GM18519 (cell line): ENCODE measurements around the gene TBC1D14.
"Not testable (repeated sequence)": the region's sequence is repeated elsewhere in the genome, so short reads cannot be mapped to it uniquely, and the experiment has no call there.

Source experiments
- ATAC-seq: cut with Tn5 transposase; IDR thresholded peaks from one replicate; pipeline ENCODE4 v1.9.1; 2021; ENCODE audit warnings: mild to moderate bottlenecking, moderate library complexity; ENCODE audit not compliant: unreplicated experiment, low FRiP score

TBC1D14 gene

DNA sequence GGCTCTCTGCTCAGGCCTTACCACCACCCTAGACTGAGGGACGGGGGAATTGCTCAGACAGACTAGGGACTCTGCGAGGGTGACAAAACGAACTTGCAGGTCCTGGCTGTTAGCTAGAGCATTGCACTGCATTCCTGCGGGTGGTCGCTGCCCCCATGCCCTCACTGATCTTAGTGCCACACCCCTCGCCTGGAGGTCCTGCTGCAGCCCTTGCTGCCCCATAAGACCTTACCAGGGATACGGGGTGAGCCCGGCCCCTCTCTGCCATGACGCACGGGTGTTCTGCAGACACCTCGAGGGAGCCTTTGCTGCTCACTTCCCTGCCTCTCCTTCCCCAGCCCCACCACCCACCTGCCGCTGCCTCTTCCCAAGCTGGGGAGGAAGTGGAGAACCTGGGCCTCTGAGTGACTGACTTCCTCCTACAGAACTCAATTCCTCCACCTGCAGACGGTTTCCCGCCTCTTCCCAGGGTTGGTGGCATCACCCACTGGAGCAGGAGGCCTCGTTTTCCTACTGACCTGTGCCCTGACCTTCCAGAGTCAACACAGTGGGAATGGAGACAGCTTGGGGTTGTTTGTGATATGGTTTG is 19.8 kb upstream of the TBC1D14 start:
- ATAC-seq, result no peak

GRCh38 chr4:6890358-6890757 is 19.3 kb upstream of the TBC1D14 start:
- no peak for ATAC-seq

- ATAC-seq, result not testable (repeated sequence)
Measured at GRCh38 chr4:6890971-6891370, 18.7 kb upstream of the TBC1D14 start.

DNA sequence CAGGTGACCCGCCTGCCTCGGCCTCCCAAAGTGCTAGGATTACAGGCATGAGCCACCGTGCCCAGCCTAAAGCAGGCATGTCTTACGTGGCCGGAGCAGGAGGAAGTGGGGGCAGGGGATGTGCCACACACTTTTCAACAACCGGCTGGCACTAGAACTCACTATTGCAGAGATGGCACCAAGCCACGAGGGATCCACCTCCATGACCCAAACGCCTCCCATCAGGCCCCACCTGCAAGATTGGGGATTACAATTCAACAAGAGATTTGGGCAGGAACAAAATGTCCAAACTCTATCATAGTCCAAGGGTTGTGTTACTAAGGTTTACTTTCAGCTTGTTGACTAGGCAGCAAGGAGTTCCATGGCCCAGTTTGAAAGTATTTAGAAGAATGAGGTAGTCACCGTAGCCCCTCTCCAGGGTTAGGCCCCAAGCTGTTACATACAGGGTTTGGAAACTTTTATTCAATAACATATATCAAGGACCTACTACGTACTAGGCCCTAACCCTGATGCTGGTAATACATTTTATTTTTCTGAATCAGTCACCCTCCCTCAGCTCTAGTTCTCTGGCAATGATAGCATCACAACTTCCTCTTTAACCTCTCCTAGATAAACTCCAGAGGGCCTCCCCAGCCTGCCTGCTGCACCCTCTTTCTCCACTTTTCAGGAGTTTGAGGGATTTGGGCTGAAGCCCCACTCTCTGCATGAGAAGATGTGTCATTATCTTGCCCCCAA is 18.0 kb upstream of the TBC1D14 start:
- ATAC-seq, result no peak

DNA sequence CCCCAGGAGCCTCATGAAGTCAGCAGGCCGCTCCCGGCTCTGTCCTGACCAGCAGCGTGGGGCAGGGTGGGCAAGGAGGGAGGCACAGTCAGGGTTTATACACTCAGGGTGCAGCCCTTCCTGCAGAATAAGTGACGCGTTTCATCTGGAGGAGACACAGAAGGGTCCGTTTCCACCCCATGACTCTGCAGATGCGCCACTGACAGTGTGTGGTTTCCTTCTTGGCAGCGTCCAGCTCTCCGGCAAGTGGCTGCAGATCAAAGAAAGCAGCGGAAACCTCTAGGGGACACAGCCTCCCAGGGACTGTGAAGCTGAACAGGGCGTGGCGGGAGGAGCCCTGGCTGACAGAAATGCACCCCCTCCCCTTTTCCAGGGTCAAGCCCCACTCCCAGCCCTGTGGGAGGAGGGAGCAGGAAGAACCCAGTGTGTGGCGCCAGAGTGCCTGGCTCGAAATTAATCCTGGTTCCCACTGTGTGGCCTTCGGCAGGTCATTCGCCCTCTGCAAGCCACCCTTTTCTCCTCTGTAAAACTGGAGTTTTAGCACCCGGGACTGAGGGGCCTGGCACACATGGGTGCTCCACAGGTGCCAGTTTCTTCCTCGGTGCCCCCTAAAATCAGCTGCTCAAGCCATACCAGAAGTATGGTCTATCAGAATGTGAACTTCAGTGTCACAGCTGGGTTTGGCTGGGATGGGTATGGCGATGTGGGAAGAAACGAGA is 17.3 kb upstream of the TBC1D14 start:
- no peak for ATAC-seq

DNA sequence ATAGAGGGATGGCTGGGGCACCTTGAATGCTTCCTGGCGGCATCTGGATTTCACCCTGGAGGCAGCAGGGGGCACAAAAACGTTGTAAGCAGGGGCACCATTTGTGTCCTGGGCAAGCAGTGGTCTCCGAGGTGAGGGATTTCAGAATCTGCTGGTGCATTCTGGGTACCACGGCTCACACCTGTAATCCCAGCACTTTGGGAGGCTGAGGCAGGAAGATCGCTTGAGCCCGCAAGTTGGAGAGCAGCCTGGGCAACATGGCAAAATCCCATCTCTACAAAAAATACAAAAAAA is 16.8 kb upstream of the TBC1D14 start:
- ATAC-seq, result no peak

DNA sequence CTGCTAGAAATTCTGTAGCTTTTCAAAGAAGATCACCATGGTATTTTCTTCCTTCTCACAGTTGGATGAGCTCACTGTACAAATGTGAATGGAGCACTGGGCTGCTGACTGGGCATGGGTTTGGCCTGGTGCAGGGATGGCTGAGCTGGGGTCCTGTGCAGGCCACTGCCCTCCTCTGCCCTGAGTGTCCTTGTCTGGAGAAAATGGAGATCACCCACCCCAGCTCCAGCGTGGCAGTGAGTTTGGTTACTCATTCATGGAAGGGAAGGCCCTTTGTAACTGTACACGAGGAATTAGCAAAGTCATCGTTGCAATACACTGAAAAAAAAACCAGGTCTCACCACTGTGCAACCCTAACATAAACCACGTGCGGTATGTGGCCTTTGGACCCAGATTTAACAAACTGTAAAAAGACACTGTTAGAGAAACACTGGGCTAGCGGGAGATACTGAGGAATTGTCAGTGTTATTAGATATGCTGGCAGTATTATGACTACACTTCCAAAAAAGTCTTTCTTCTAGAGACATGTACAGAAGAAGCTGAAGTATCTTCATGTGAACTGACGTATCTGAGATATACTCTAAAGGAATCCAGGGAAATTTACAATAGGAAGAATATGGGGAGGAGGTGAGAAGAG is 16.1 kb upstream of the TBC1D14 start:
- ATAC-seq, result no peak

GRCh38 chr4:6894086-6894478 is 15.5 kb upstream of the TBC1D14 start:
- no peak for ATAC-seq

GRCh38 chr4:6894528-6895498 is 14.8 kb upstream of the TBC1D14 start:
- ATAC-seq, result no peak

DNA sequence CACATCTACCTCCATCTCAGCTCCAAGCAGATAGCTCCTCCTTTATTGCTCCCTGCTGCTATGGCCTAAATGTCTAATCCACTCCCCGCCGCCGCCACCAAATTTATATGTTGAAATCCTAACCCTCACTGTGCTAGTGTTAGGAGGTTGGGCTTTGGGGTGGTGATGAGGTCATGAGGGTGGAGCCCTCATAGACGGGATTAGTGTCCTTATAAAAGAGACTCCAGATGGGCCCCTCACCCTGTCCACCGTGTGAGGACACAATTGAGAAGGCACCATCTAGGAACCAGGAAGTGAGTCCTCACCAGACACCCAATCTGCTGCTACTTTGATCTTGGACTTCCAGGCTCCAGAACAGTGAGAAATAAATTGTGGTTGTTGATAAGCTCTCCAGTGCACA is 13.6 kb upstream of the TBC1D14 start:
- ATAC-seq, result no peak

- ATAC-seq, result no peak
Measured at GRCh38 chr4:6898763-6899162, 10.9 kb upstream of the TBC1D14 start.

- ATAC-seq, result no peak
Measured at GRCh38 chr4:6900181-6900812, 9.3 kb upstream of the TBC1D14 start.

- ATAC-seq, result no peak
Measured at GRCh38 chr4:6900956-6901355, 8.7 kb upstream of the TBC1D14 start.

GRCh38 chr4:6901669-6902317 is 7.8 kb upstream of the TBC1D14 start:
- ATAC-seq, result no peak

- no peak for ATAC-seq
Measured at GRCh38 chr4:6902318-6903042, 7.1 kb upstream of the TBC1D14 start.

DNA sequence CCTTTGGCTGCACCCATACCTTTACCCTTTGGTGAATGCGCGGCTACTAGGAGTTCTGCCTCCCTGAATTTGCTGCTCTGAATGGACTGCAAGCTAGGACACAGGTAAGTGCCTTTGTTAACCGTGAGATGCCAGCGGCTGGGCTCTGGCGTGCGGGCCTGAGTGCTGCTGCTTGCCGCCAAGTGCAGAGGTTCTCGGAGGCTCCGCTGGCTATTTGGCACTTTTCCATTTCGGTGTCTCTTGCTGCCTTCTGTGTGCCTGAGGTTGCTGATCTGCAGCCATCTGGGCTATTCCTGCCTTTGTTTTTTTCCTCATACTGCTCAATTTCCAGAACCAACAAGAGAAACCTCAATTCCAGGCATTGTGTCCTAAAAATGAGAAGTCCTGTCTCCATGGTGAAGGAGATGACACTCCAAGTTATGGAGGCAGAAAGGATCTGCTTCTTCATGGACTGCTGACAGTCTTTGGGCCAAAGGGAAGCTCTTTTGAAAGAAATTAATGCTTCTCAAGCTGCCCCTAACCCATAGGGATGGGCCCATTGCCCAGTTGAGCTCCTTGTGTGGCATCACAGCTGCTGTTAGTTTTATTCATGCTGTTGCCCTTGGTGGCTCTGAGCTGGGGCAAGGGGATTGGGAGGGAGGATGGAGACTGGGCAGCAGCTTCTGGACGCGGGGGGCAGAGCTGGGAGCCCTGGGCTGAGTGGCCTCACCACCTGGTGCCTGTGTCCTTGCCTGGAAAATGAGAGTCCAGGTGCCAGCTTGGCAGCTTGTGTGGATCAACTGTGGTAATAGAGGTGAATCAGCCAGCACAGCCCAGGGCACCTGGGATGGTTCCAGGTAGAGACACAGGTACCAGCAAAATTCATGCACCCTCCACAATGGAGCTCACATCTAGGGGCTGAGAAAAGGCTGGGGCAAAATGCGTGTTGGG is 3.8 kb upstream of the TBC1D14 start:
- ATAC-seq, result no peak

GRCh38 chr4:6906486-6906885 is 3.1 kb upstream of the TBC1D14 start:
- not testable (repeated sequence) for ATAC-seq
